HG03060 (cell line): ENCODE measurements around the gene CXADR.

Experiments
- ATAC-seq: cut with Tn5 transposase; IDR thresholded peaks from one replicate; pipeline ENCODE4 v1.9.1; 2021; ENCODE audit warnings: low read depth, moderate number of reproducible peaks; ENCODE audit not compliant: unreplicated experiment

CXADR gene

DNA sequence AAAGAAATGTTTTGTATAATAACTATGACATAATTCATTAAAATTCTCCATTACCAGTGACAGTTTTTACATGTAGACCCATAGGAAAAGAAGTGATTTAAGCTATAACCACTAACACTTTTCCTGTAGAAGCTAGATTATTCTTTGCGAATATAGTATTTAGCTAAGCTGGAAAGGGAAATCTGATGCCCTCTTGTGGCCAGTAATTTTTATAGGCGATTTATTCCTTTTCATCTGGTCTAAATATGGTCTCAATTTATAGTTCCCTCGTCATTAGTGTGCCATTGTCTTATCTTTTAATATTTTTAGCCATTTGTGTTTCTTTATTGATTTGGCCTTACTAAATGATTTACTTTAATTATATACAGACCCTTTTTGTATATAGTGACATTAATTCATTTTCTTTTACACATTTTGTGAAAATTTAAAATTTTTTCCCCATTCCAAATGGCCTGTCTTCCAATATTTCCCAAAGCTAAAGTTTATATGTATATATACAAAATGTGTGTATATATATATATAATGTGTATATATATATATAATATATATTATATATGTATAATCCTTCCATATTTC lies 73.1 kb downstream of the CXADR start:
- no peak for ATAC-seq

GRCh38 chr21:17590430-17590829 lies 77.6 kb downstream of the CXADR start:
- ATAC-seq = no peak

- ATAC-seq = no peak
Observed at GRCh38 chr21:17597680-17598079, 84.8 kb downstream of the CXADR start.

GRCh38 chr21:17598437-17598836 lies 85.6 kb downstream of the CXADR start:
- peak; percentile 70 for ATAC-seq

DNA sequence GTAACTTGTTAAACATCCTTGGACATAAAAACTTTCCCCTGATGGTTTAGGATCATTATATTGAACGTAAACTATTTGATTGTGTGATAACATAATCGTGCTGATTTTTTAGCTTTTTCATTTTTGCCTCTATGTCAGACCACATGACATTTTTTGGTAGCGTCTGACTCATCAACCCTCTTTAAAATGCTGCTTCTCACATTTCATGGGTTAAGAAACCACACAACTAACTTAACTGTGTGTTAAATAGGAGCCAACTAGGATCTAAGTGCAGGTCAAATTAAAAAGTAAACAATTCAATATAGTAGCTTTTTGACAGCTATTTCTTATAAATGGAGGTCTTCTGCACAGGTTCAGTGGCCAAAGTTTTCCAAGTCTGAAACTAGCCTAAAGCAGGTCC lies 90.0 kb downstream of the CXADR start:
- ATAC-seq = no peak

DNA sequence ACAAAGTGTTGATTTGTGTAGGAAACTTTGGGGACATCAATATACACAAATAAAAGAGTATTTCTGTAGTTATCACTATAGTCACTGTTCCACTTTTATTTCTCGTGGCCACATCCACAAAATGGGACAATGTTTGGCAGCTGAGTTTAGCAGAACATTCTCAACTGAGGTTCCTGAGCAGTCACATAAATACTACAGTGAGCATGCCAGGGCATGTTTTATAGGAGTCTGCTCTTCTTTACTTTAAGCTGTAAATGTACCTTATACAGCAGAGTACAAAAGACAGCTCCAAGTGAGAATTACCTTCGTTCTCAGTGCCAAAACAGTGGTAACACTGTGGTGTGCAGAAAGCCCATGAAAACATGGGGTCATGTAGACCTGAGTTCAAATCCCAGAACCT lies 94.8 kb downstream of the CXADR start:
- ATAC-seq = no peak

- ATAC-seq = no peak
Observed at GRCh38 chr21:17609681-17610080, 96.8 kb downstream of the CXADR start.

DNA sequence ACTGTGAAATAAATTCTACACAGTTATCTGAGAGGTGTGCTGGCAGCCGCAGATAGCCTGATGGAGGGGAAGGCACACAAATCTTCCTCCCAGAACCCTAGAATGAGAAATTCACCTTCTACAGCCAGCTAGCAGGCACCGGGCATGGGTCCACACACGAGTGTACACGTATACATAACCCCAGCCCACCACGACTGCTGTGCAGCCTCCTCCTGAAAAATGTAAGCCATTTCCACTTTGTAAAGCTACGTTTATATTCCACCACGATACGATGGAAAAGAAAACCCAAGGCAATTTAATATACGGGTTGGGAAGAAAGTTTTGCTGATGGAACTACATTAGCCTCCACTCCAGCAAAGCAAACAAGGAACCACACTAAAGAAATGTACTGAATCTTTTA lies 98.1 kb downstream of the CXADR start:
- ATAC-seq = no peak

DNA sequence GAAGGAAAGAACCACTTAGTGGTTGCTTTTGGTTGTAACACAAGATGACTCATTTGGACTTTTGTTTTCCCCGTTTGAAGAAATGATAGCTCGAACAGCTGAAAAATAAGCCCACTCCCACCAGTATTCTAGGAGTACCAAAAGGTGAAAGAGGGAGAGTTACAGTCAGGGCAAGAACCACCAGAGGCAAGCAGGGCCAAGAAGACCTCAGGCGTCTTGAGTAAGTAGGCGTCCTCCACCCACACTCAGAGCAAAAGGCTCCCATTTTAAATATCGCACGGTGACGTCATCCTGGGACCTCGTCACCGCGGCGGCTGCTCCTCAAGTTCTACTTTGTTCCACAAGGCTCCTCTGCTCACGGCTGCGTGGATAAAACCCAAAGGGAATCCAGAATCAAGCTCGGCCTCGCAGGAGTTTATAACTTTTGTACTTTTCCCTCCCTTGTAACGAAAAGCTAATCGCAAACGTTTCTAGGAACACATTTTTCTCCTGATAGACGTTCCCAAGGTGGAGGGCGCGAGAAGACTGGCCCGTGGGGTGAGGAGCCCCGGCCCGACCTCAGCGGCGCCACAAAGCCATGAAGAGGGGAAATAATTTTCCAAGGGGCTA lies 98.7 kb downstream of the CXADR start:
- peak; percentile 68 for ATAC-seq

DNA sequence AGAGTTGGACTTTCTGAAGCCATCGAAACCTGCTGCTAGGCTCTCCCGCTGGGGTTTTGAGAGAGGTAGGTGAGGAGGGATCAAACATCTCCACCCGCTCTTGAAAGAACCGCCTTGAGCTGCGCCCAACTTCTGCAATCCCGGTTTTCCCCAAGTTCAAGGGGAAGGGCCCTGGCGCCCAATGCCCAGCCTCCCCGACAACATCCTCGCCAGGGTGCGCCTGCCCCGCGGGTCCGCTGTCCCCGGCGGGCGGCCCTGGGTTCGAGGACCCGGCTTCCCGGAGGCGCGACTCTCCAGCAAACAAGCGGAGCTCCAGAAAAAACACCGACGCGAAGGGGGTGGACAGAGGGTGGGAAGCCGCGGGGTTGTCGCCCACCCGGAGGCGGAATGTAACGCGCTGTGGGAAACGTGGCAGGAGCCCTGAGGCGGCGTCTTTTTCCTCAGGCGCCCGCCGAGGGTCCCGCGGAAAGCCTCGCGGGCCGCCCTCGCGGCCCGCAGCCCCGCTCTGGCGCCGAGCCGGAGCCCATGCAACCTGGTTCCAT lies 99.3 kb downstream of the CXADR start:
- no peak for ATAC-seq

- ATAC-seq = peak; percentile 29
Observed at GRCh38 chr21:17612565-17613241, 99.9 kb downstream of the CXADR start, which contains the start of gene BTG3. Gene BTG3 (minus strand): TSS chr21:17612901. CDS start chr21:17609144, 3,757 bp downstream.

DNA sequence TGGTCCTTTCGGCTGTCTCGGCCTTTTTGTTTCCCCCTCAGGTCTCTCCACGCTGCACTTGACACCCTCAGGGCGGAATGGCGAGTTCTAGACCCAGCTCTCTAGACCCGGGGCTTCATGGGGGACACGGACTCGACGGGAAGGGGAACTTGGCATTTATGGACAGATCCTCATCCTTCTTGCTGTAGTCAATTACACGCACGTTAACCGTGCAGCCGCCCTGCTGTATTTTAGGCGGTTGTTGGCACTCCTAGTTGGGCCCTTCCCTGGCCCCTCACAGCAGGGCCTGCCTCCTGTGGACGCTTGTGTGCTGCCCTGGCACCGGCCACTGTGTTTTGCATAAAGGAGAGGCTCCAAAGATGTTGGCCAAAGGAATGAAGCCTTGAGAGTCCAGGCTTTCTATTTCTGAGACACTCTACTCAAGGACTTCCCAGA lies 100.4 kb downstream of the CXADR start:
- ATAC-seq = no peak

DNA sequence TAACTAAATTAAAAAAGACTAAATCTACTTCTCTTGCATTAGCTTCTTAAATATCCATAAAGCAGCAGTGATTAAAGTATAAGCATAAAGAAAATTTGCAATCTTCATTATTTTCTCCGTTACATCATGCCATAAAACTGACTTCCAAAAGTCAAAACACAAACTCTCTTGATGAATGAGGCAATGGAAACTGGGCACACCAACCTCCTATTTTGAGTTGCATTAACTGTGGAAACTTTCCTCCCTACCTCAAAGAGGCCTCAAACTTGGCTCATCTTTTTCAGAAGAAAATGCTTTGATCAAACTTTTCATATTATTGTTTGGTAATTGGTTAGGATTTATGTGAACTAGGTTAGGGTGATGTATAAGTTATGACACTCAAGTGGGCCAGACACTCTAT lies 104.0 kb downstream of the CXADR start:
- no peak for ATAC-seq

DNA sequence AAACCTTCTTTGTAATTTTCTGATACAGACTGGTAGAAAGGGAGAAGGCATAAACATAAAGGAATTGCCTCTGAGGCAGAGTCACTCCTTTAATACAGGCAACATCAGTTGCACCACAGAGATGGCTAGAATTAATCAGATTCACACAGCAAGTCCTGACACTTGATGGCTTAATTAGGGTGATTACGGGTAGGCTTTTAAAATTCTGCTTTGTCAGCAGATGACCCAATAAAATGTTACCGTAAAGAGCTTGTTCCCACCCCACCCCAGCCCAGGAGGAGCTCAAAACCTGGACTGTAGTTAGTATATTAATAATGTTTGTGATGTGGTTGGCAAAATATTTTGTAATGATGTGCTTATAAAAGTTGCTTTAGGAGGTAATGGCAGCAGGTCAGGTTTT lies 109.2 kb downstream of the CXADR start:
- no peak for ATAC-seq

GRCh38 chr21:17631195-17631594 lies 118.4 kb downstream of the CXADR start:
- no peak for ATAC-seq

- no peak for ATAC-seq
Observed at GRCh38 chr21:17636711-17637110, 123.9 kb downstream of the CXADR start.

- ATAC-seq = no peak
Observed at GRCh38 chr21:17640821-17641220, 128.0 kb downstream of the CXADR start.
